CD14-positive monocyte (primary cell): Measurements from ENCODE around the gene MST1R. TPM values are rescaled to one million over a fixed set of nuclear protein-coding genes. Genes with fewer than 3 reads are reported as not detected.

Source experiments
- DNase-seq, 3 donors: peaks; one replicate each; pipeline ENCODE4 v3.0.0-alpha.2; 2011 to 2022
- H2AFZ ChIP-seq: 2 replicates; pipeline ENCODE4 v1.6.0; 2012; ENCODE audit warnings: mild to moderate bottlenecking, low read depth, low read length, inconsistent platforms; ENCODE audit not compliant: insufficient read depth, poor library complexity, severe bottlenecking
- H3K27ac ChIP-seq, 2 donors: 1 replicate in 1 of 2; 2 replicates in 1 of 2; pipeline ENCODE4 v1.5.1; 2012 to 2013; ENCODE audit warnings: low read length in 2 of 2, control low read depth in 1 of 2, inconsistent platforms in 1 of 2, low read depth in 1 of 2, mild to moderate bottlenecking in 1 of 2
- H3K27me3 ChIP-seq, 2 donors: one replicate each; pipeline versions ENCODE4 v1.6.0 to v1.6.1; 2011 to 2013; ENCODE audit warnings: low read length in 2 of 2; ENCODE audit not compliant: control insufficient read depth in 2 of 2, insufficient read depth in 2 of 2
- H3K36me3 ChIP-seq, 2 donors: replicated peaks in 1 of 2; 1 replicate in 1 of 2; 2 replicates in 1 of 2; pipeline versions ENCODE4 v1.5.1 to v1.6.1; 2012 to 2013; ENCODE audit warnings: low read length in 2 of 2, control low read depth in 1 of 2, inconsistent platforms in 1 of 2, mild to moderate bottlenecking in 1 of 2; ENCODE audit not compliant: insufficient read depth in 2 of 2, control insufficient read depth in 1 of 2
- H3K4me1 ChIP-seq, 2 donors: 1 replicate in 1 of 2; 2 replicates in 1 of 2; pipeline versions ENCODE4 v1.5.1 to v1.6.1; 2012 to 2013; ENCODE audit warnings: low read length in 2 of 2, control low read depth in 1 of 2, inconsistent platforms in 1 of 2, mild to moderate bottlenecking in 1 of 2, moderate library complexity in 1 of 2; ENCODE audit not compliant: insufficient read depth in 2 of 2, control insufficient read depth in 1 of 2
- H3K4me2 ChIP-seq: replicated peaks from 2 replicates; pipeline ENCODE3; 2012; ENCODE audit warnings: low read length, moderate library complexity, mild to moderate bottlenecking; ENCODE audit not compliant: poor library complexity, severe bottlenecking; ENCODE audit errors: extremely low read depth
- H3K4me3 ChIP-seq, 3 experiments: fragments of 200-600 bp in 1 of 3; sonication (generic) in 1 of 3; replicated peaks in 1 of 3; 1 replicate in 2 of 3; 2 replicates in 1 of 3; pipeline ENCODE4 v1.5.1; 2011 to 2013; ENCODE audit warnings: low read length in 3 of 3, mild to moderate bottlenecking in 3 of 3, control low read depth in 2 of 3, low read depth in 2 of 3, inconsistent platforms in 1 of 3, moderate library complexity in 1 of 3
- H3K79me2 ChIP-seq: 2 replicates; pipeline ENCODE4 v1.6.0; 2012; ENCODE audit warnings: mild to moderate bottlenecking, control low read depth, inconsistent platforms, low read length, moderate library complexity; ENCODE audit not compliant: insufficient read depth
- H3K9ac ChIP-seq: 2 replicates; pipeline ENCODE4 v1.6.0; 2017; ENCODE audit warnings: low read length, mild to moderate bottlenecking; ENCODE audit not compliant: insufficient read depth, poor library complexity, severe bottlenecking
- H3K9me3 ChIP-seq, 2 donors: replicated peaks in 1 of 2; 1 replicate in 1 of 2; 2 replicates in 1 of 2; pipeline versions ENCODE4 v1.5.1 to v1.6.1; 2012 to 2013; ENCODE audit warnings: low read length in 2 of 2, control low read depth in 1 of 2; ENCODE audit not compliant: control insufficient read depth in 1 of 2, insufficient read depth in 1 of 2
- H4K20me1 ChIP-seq: 2 replicates; pipeline ENCODE4 v1.6.0; 2012; ENCODE audit warnings: mild to moderate bottlenecking, low read length, control low read depth, moderate library complexity; ENCODE audit not compliant: insufficient read depth
- H3K27ac Mint-ChIP-seq, 7 donors: one replicate each; pipeline ENCODE4 v1.8.0; 2020; ENCODE audit warnings: mild to moderate bottlenecking in 7 of 7, mixed read lengths in 7 of 7, moderate library complexity in 6 of 7, inconsistent platforms in 2 of 7
- H3K27me3 Mint-ChIP-seq, 3 donors: one replicate each; pipeline ENCODE4 v1.8.0; 2021 to 2022; ENCODE audit warnings: low read depth in 3 of 3, mild to moderate bottlenecking in 3 of 3, mixed read lengths in 3 of 3, moderate library complexity in 3 of 3, inconsistent platforms in 1 of 3
- H3K36me3 Mint-ChIP-seq, 2 donors: one replicate each; pipeline ENCODE4 v1.8.0; 2020; ENCODE audit warnings: mixed read lengths in 2 of 2, inconsistent platforms in 1 of 2, mild to moderate bottlenecking in 1 of 2
- H3K4me1 Mint-ChIP-seq: one replicate; pipeline ENCODE4 v1.8.0; 2020; ENCODE audit warnings: mild to moderate bottlenecking, mixed read lengths
- H3K4me3 Mint-ChIP-seq, 2 donors: one replicate each; pipeline ENCODE4 v1.8.0; 2020; ENCODE audit warnings: mild to moderate bottlenecking in 2 of 2, mixed read lengths in 2 of 2, moderate library complexity in 1 of 2
- H3K9me3 Mint-ChIP-seq, 7 donors: one replicate each; pipeline ENCODE4 v1.8.0; 2020 to 2022; ENCODE audit warnings: mixed read lengths in 7 of 7, mild to moderate bottlenecking in 6 of 7, moderate library complexity in 6 of 7, inconsistent platforms in 2 of 7
- WGBS: methylation state at CpG from one replicate; pipeline ENCODE4 v1.1.5; 2013; ENCODE audit warnings: missing lambda C conversion rate; ENCODE audit not compliant: insufficient coverage; 5-methylcytosine and 5-hydroxymethylcytosine counted together
- intact Hi-C, 2 donors: fragments of 100-400 bp; cut with micrococcal nuclease; formaldehyde crosslinking; loops; one replicate each; pipeline versions ENCODE4 v1.15.0 to v1.15.1; 2023
- polyA plus RNA-seq, 3 donors: library from polyadenylated mRNA; depleted of rRNA in 1 of 3; unstranded in 2 of 3; stranded (reverse) in 1 of 3; fragments of 300-500 nt in 2 of 3; fragments of >200 nt in 1 of 3; fragmentation: Illumina TruSeq in 2 of 3; gene quantifications; 1 replicate in 2 of 3; 2 replicates in 1 of 3; pipeline ENCODE4 v1.2.3, GENCODE V29; 2012 to 2021
- TF ChIP-seq, protein P1 (sequence below): fragments of 200-600 bp; IDR thresholded peaks from one replicate; pipeline ENCODE4 v1.8.0; 2022; ENCODE audit warnings: antibody characterized with exemption, mild to moderate bottlenecking

MST1R gene
- polyA plus RNA-seq, 3 donors, result 0.25 TPM; not detected in 2

- WGBS, result no CpG with 5 or more reads among the region's 4 CpGs
- Mint-ChIP-seq H3K4me3 (no peak overlapping the region), H3K27me3 (peaks cover 0 to 5% (median 0%) of the 10 kb centered on the region in 3 donors), H3K27ac (no peak overlapping the region), H3K36me3 (peaks cover 31 to 36% of the 10 kb centered on the region in 2 donors), H3K4me1 (peaks cover 18% of the 10 kb centered on the region), H3K9me3 (peaks cover 0 to 3% (median 0%) of the 10 kb centered on the region in 7 donors)
- Histone ChIP-seq H4K20me1 (no peaks in the 10 kb centered on the region), H3K9me3 (no peaks in the 10 kb centered on the region), H3K27ac (no peak overlapping the region), H3K27me3 (no peaks in the 10 kb centered on the region), H3K4me1 (peaks cover 4 to 6% of the 10 kb centered on the region in 2 donors), H3K9ac (no peak overlapping the region), H3K79me2 (peaks cover 3% of the 10 kb centered on the region), H3K4me3 (no peak overlapping the region), H3K4me2 (no peak overlapping the region), H2AFZ (no peak overlapping the region), H3K36me3 (peaks cover 14 to 39% of the 10 kb centered on the region in 2 donors)
- intact Hi-C loops, result no loop called here
- DNase-seq, result no peak
- TF ChIP-seq, protein P1, sequence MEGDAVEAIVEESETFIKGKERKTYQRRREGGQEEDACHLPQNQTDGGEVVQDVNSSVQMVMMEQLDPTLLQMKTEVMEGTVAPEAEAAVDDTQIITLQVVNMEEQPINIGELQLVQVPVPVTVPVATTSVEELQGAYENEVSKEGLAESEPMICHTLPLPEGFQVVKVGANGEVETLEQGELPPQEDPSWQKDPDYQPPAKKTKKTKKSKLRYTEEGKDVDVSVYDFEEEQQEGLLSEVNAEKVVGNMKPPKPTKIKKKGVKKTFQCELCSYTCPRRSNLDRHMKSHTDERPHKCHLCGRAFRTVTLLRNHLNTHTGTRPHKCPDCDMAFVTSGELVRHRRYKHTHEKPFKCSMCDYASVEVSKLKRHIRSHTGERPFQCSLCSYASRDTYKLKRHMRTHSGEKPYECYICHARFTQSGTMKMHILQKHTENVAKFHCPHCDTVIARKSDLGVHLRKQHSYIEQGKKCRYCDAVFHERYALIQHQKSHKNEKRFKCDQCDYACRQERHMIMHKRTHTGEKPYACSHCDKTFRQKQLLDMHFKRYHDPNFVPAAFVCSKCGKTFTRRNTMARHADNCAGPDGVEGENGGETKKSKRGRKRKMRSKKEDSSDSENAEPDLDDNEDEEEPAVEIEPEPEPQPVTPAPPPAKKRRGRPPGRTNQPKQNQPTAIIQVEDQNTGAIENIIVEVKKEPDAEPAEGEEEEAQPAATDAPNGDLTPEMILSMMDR, result no peak
These were observed 9.2 kb upstream of the MST1R start for GRCh38 chr3:49912881-49913281.

- intact Hi-C loops, result no loop called here
- Mint-ChIP-seq H3K9me3 (peaks cover 0 to 3% (median 0%) of the 10 kb centered on the region in 7 donors), H3K36me3 (peaks cover 31 to 36% of the 10 kb centered on the region in 2 donors), H3K4me1 (peaks cover 14% of the 10 kb centered on the region), H3K4me3 (no peak overlapping the region), H3K27ac (peak overlapping the region in 1 of 7 donors; percentile 55), H3K27me3 (peaks cover 0 to 5% (median 0%) of the 10 kb centered on the region in 3 donors)
- H3K36me3 ChIP-seq, result peaks cover 14 to 39% of the 10 kb centered on the region in 2 donors
- H2AFZ ChIP-seq, result no peak overlapping the region
- H3K9me3 ChIP-seq, result no peaks in the 10 kb centered on the region
- TF ChIP-seq, protein P1, result no peak
- H3K27me3 ChIP-seq, result no peaks in the 10 kb centered on the region
- H3K4me3 ChIP-seq, result no peak overlapping the region
- H3K27ac ChIP-seq, result no peak overlapping the region
- peaks cover 1 to 2% of the 10 kb centered on the region in 2 donors for H3K4me1 ChIP-seq
- H3K9ac ChIP-seq, result no peak overlapping the region
- H3K4me2 ChIP-seq, result no peak overlapping the region
- DNase-seq, result no peak
- peaks cover under 1% of the 10 kb centered on the region for H3K79me2 ChIP-seq
- 97% methylated on average over 14 of the region's 15 CpGs for WGBS
- no peaks in the 10 kb centered on the region for H4K20me1 ChIP-seq
These were observed 7.9 kb upstream of the MST1R start for GRCh38 chr3:49911611-49912010.
